ENCODE data around the gene FAM186B.

Gene FAM186B

GRCh38 chr12:49588721-49589516 is 16.5 kb downstream of the FAM186B start:
- no peak overlapping the region for H3K27ac ChIP-seq
- no peaks in the 10 kb centered on the region for H3K9me3 ChIP-seq (ENCODE audit: severe bottlenecking)
- TF ChIP-seq CTCF (IDR thresholded peaks at IDR 0.05; ENCODE audit: low read depth, low read length) = no peak
- DNase-seq = no peak
- no peaks in the 10 kb centered on the region; the same call in 1 of the 2 replicates for H3K36me3 ChIP-seq
- no peak overlapping the region for H3K4me3 ChIP-seq (ENCODE audit: low read depth, low read length)
- no peaks in the 10 kb centered on the region for H3K27me3 ChIP-seq (ENCODE audit: insufficient read depth, low read depth, severe bottlenecking)

- no peaks in the 10 kb centered on the region for H3K9me3 ChIP-seq (ENCODE audit: severe bottlenecking)
- no peaks in the 10 kb centered on the region for H3K27me3 ChIP-seq (ENCODE audit: insufficient read depth, low read depth, severe bottlenecking)
- no peak for DNase-seq
- no peaks in the 10 kb centered on the region; the same call in 1 of the 2 replicates for H3K36me3 ChIP-seq
- no peak overlapping the region for H3K4me3 ChIP-seq (ENCODE audit: low read depth, low read length)
- no peak overlapping the region for H3K27ac ChIP-seq
- TF ChIP-seq CTCF (IDR thresholded peaks at IDR 0.05; ENCODE audit: low read depth, low read length) = no peak
Measured at GRCh38 chr12:49588281-49588680, 17.2 kb downstream of the FAM186B start.

GRCh38 chr12:49587174-49587908 is 18.1 kb downstream of the FAM186B start:
- peak; percentile 21; the same call in 1 of the 2 replicates for TF ChIP-seq CTCF (IDR thresholded peaks at IDR 0.05; ENCODE audit: low read depth, low read length)
- Histone ChIP-seq H3K4me3 (ENCODE audit: low read depth, low read length) (no peak overlapping the region), H3K36me3 (no peaks in the 10 kb centered on the region; the same call in none of the 2 replicates), H3K9me3 (ENCODE audit: severe bottlenecking) (no peaks in the 10 kb centered on the region), H3K27ac (no peak overlapping the region), H3K27me3 (ENCODE audit: insufficient read depth, low read depth, severe bottlenecking) (no peaks in the 10 kb centered on the region)
- no peak for DNase-seq

GRCh38 chr12:49585477-49586459 is 19.7 kb downstream of the FAM186B start:
- DNase-seq = no peak
- Histone ChIP-seq H3K4me3 (ENCODE audit: low read depth, low read length) (no peak overlapping the region), H3K36me3 (no peaks in the 10 kb centered on the region; the same call in none of the 2 replicates), H3K9me3 (ENCODE audit: severe bottlenecking) (no peaks in the 10 kb centered on the region), H3K27me3 (ENCODE audit: insufficient read depth, low read depth, severe bottlenecking) (no peaks in the 10 kb centered on the region), H3K27ac (no peak overlapping the region)
- TF ChIP-seq CTCF (IDR thresholded peaks at IDR 0.05; ENCODE audit: low read depth, low read length) = no peak

DNA sequence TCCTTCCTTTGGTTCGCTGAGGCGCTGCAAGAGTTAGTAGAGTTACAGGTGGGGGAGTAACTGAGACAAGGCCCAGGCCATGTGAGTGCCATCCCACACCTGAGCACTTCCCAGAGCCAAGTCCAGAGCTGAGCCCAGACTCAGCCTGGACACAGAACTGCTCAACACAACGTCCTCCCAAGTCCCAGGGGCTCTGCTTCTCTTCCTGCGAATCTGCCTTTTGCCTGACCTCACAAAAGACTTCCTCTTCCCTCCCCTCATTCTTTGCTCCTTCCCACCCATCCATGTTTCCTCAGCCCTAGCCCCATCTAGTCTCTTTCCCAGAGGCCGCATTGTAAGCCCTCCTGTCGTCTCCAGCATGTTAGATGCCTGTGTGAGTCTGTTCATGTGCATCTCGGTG is 20.8 kb downstream of the FAM186B start:
- no peak overlapping the region for H3K4me3 ChIP-seq (ENCODE audit: low read depth, low read length)
- TF ChIP-seq CTCF (IDR thresholded peaks at IDR 0.05; ENCODE audit: low read depth, low read length) = no peak
- H3K27me3 ChIP-seq (ENCODE audit: insufficient read depth, low read depth, severe bottlenecking) = no peaks in the 10 kb centered on the region
- no peak overlapping the region for H3K27ac ChIP-seq
- no peak for DNase-seq
- no peaks in the 10 kb centered on the region for H3K9me3 ChIP-seq (ENCODE audit: severe bottlenecking)
- H3K36me3 ChIP-seq = no peaks in the 10 kb centered on the region; the same call in none of the 2 replicates

Measured in WERI-Rb-1 (cell line).